Fibroblast of mammary gland (primary cell): ENCODE measurements around the gene SLCO2A1.
A peak's percentile ranks its signal among the peaks of the same experiment; 100 is the strongest.

Source experiments
- DNase-seq: peaks from one replicate; pipeline ENCODE4 v3.0.0-alpha.2; 2010; ENCODE audit warnings: low read depth
- H3K4me3 ChIP-seq: 2 replicates; pipeline ENCODE4 v1.5.1; 2011; ENCODE audit warnings: low read depth, mild to moderate bottlenecking, low read length, moderate library complexity; ENCODE audit not compliant: control insufficient read depth
- TF ChIP-seq, protein P1 (sequence below): conservative IDR thresholded peaks from 2 replicates; pipeline ENCODE4 v1.5.1; 2011; ENCODE audit warnings: low read depth, low read length, inconsistent platforms; ENCODE audit not compliant: control insufficient read depth, insufficient read depth

SLCO2A1 gene

DNA sequence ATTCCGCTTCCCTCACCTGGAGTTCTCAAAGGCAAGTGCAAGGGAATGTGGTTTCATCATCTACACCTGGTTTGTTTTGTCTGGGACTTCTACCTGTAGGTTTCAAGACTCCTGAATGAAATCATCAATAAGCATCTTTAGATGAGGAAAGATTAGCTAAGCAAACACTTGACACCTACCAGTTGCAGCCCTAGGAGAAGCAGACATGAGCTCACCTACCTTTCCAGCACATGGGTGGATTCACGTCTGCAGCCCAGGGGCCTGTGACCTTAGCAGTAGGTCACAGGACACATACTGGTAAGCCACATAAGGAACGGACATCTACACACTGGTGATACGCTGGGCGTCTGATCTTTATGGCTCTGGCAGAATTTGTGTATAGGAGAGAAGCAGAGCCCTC lies 26.7 kb downstream of the SLCO2A1 start:
- no peak for DNase-seq
- TF ChIP-seq, protein P1, sequence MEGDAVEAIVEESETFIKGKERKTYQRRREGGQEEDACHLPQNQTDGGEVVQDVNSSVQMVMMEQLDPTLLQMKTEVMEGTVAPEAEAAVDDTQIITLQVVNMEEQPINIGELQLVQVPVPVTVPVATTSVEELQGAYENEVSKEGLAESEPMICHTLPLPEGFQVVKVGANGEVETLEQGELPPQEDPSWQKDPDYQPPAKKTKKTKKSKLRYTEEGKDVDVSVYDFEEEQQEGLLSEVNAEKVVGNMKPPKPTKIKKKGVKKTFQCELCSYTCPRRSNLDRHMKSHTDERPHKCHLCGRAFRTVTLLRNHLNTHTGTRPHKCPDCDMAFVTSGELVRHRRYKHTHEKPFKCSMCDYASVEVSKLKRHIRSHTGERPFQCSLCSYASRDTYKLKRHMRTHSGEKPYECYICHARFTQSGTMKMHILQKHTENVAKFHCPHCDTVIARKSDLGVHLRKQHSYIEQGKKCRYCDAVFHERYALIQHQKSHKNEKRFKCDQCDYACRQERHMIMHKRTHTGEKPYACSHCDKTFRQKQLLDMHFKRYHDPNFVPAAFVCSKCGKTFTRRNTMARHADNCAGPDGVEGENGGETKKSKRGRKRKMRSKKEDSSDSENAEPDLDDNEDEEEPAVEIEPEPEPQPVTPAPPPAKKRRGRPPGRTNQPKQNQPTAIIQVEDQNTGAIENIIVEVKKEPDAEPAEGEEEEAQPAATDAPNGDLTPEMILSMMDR: no peak
- no peak overlapping the region for H3K4me3 ChIP-seq

DNA sequence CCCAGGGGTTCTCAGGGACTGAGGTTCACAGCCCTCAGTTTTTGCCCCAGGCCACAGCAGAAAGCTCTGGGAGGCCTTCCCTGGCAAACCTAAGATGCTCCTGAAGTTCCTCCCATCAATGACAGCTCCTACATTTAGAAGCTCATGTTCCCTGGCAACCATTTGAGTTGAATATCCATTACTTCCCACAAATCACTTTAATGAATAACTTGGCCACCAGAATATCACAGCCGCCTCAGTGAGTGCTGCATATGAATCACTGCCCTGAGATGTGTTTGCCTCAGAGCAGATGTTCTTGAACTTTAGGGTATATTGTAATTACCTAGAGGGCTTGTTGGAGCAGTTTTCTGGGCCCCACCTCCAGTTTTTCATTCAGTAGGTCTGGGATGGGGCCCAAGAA lies 27.4 kb downstream of the SLCO2A1 start:
- TF ChIP-seq, protein P1: no peak
- H3K4me3 ChIP-seq: no peak overlapping the region
- peak; percentile 80 for DNase-seq

DNA sequence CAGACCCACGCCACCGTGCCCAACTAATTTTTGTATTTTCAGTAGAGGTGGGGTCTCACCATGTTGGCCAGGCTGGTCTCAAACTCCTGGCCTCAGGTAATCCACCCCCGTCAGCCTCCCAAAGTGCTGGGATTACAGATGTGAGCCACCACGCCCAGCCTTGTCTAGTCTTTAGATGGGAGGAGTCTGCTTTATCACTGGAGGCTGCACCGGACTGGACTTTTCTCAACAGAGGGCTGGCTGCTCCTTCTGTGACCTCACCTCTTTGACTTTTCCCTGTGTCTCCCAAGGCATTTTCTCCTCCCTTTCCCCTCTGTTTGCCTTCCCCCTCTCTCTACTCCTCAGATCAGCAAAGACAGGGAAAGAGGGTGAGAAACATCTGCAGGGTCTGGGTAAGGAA lies 28.5 kb downstream of the SLCO2A1 start:
- TF ChIP-seq, protein P1: no peak
- no peak overlapping the region for H3K4me3 ChIP-seq
- no peak for DNase-seq

DNA sequence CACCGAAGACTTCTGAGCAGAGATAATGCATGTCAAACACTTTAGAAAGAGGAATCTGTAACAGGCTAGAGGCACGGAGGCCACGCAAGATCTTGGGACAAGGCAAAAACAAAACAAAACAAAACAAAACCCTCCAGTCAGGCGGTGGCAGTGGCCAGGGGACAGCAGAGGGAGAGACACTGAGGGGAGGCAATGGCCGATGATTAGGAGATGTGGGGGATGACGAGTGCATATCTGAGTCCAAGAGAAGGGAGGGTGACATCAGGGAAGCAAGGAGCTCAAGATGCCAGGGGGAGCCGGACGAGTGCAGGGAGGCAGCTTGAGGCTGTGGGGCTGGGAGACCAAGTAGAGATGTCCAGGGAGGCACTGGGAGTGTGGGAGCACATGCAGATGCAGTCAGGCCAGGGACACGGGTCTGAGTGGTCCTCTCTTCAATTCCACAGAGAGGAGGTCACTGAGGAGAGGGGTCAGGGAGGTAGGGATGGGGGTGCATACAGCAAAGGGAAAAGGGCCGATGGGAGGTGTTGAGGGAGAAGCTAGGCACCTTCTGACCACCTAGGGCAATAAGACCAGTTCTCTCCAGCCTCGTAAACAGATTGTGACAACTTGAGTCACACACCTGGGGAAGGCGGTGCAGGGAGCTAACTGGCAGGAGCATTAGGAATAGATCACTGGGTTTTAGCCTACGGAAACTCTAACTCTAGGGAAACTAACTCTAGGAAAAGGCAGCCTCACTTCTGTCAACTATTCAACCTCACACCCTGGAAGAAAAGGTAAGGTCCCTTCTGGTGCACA lies 29.6 kb downstream of the SLCO2A1 start:
- H3K4me3 ChIP-seq: no peak overlapping the region
- TF ChIP-seq, protein P1: no peak
- DNase-seq: no peak

DNA sequence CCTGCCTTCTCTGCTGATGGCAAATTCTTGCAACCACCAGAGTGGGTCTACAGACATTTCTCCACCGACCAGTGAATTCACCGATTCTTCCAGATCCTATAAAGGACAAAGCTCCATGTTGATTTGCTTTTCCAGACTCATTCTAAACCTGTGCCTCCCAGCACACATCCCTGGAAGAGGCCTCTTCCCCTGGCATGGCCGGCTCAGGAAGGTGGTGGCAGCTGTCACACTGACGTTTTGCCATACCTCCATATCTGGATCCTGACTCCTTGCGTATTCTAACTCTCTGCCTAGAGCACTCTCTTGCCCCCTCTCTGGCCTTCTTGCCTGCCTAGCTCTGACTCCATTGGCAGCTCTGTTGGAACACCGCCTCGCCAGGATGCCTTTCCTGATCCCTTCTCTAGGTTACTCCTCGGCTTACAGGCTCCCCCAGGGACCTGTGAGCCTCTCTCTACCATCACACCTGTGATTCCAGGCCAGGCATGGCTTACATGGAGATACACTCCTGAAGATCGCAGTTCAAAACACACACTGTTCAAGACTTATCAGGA lies 31.0 kb downstream of the SLCO2A1 start:
- no peak overlapping the region for H3K4me3 ChIP-seq
- no peak for DNase-seq
- TF ChIP-seq, protein P1: no peak

DNA sequence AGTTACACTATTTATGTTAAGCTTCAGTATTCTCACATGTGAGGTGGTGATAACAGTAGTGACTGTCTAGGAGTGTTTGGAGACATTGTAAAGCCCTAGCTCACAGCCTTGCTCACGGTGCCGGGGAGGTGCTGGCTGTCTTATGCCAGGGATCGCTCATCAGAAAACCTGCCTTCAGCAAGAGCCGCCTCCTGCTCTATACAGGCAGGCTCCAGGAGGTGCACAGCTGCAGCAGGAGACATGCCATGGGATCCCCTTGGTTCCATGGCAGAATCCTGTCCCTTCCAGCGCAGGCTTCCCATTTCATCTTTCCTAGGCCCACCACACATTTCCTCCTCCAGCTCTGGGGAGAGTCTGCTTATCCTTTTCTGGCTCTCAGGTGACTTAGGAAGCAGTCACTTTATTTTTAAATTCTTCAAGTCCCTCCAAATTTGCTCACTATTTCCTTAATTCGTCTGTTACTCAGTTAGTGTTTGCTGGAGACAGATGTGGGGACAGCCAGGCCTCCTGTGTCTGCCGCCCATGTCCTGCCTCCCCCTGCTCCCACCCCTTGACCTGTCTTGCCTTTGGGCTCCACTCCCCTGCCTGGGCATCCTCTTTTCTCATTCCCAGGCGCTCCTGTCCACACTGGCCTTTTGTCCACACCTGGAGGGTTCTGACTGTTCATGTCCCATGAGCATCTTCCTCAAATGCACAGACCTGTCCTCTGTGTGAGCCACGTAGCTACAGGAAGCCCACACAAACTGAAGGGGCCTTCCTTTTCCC lies 31.7 kb downstream of the SLCO2A1 start:
- DNase-seq: no peak
- TF ChIP-seq, protein P1: no peak
- H3K4me3 ChIP-seq: no peak overlapping the region
